ENCODE measurements around the gene MED29.
A peak's percentile ranks its signal among the peaks of the same experiment; 100 is the strongest.

MED29 gene

DNA sequence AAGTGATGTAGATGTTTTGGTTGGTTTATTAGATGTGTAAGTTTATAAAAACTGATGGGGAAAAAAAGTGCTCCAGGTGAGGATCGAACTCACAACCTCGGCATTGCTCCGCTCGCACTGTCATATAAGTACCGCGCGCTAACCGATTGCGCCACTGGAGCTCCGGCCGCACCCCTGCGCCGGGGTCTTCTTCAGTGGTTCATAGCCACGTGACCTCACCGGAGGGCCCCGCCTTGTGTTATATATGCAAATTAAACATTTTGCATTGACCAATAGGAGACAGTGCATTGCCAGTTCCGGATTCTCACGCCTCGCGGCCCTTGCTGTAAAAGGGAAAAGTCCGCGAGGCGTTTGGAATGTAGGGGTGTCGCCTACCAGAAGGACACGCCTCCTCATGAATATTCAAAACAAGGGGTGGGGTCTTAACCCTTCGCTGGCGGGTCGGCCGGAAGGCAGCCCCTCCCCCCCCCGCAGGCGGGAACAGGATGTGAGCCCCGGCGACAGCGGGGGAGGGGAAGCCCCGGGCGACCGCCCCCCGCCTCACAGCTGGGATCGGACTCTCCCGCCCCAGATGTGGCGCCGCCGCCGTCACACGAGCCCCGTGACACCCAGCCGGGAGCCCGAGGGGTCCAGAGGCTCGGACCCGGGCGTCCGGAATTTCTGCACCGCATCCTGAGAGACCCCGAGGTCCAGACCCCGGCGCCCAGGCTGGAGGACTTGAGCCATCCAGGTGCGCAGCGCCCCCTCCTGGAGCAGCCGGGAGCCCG lies 21.1 kb downstream of the MED29 start, which contains the start of gene PLEKHG2:
PLEKHG2 (plus strand) TSS at position 570 of the 767 bp plus-strand sequence. CDS start 1,418 bp downstream, outside the sequence.
- DNase-seq (ENCODE audit: low spot score) = peak; percentile 97

DNA sequence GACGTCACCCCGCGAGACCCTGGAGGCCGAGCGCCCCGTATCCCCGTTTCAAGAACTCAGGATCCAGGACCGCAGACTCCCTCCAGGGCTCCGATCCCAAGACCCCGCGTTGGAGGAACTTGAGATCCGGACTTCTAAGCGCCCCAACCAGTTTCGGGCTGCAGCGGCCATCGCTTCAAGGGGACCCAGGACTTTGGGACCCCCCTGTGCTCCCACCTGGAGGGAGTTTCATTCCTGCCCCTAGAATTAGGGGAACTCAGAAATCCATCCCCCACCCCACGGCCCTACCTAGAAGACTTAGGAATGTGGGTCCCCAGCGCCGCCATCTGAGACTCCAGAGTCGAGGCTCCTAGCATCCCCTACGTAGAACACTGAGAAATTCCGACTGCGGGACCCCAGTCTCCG lies 21.7 kb downstream of the MED29 start:
- no peak for DNase-seq (ENCODE audit: low spot score)

DNA sequence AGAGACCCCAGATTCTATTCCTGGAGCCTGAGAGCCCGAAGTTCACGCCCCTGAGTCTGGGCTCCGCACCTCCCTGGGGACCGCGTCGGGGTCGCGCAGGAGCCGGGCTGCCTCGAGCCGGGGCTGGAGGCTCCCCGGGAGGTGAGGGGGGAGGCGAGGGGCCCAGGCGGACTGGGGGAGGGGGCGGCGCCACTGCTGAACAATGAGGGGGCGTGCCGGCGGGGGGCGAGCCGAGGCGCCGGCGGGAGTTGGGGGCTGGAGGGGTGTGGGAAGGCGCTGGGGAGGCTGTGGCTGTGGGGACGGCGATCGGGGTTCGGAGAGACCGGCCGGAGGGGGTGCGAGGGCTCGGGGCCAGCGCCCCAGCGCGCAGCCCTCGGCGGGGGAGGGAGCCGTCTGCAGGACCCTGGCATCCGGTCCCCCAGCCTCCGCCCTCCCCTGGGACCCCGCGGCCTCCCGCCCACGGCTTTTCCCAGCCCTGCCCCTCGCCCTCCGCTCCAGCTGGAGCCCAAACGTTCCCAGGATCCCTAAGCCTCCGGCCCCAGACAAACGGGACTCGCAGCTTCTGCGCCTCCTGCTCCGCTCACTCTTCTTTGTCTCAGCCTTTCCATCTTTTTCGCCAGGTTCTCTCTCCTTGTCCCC lies 22.2 kb downstream of the MED29 start:
- DNase-seq (ENCODE audit: low spot score) = peak; percentile 69

DNA sequence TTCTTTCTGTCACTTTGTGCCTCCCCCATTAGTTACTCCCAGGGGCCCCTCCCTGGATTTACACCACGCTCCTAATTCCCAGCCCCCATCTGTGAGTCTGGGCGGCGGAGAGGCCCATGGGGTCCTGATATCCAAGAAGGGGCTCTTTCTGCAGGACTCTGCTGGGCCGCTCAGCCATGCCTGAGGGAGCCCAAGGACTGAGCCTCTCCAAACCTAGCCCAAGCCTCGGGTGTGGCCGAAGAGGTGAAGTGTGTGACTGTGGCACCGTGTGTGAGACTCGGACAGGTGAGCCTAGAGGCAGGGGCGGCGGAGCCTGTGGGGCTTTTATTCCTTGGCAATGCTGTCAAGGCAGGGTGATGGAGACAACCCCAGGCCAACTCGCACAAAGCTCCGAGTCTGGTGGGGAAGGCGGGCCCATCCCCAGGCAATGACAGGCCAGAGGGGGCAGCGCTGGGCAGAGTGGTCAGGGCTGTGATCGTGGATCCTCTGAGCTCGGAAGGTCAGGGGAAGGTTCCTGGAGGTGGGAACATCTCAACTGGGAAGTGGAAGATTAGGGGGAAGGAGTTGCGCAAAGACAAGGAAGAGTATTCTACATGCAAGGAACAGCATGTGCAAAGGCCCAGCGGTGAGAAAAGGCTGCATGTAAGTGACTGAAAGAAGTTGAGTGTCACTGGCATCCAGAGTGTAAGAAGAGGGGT lies 22.9 kb downstream of the MED29 start:
- peak; percentile 89 for DNase-seq (ENCODE audit: low spot score)

DNA sequence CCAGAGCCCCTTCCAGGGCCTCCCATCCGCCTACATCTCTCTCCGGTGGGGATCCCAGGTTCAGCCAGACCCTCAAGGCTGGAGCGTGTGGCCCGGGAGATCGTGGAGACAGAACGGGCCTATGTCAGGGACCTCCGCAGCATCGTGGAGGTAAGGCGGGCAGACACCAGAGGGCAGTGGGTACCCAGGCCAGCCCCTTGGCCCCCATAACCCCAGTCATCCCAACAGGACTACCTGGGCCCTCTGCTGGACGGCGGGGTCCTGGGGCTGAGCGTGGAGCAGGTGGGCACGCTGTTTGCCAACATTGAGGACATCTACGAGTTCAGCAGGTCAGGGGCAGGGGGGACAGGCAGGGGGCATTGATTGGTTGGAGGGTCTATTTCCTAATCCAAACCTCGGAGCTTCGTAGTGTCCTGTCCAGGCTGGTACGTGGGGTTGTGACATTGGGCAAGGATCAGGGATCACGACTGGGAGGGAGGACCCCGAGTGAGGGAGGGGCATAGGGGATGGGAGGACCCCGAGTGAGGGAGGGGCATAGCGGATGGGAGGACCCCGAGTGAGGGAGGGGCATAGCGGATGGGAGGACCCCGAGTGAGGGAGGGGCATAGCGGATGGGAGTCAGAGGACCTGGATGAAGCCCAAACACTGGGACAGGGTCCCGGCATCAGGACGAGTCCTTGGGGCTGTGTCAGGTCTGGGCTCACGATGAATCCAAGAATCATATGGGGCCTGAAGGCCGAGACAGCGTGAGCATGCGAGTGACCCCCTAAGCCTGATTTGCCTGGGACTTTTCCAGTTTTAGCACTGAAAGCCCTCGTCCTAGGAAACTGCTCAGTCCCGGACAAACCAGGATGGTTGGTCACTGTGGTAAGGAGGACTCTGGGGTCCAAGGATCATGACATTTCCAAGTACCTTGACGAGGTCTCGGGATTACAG lies 24.2 kb downstream of the MED29 start:
- DNase-seq (ENCODE audit: low spot score) = no peak

DNA sequence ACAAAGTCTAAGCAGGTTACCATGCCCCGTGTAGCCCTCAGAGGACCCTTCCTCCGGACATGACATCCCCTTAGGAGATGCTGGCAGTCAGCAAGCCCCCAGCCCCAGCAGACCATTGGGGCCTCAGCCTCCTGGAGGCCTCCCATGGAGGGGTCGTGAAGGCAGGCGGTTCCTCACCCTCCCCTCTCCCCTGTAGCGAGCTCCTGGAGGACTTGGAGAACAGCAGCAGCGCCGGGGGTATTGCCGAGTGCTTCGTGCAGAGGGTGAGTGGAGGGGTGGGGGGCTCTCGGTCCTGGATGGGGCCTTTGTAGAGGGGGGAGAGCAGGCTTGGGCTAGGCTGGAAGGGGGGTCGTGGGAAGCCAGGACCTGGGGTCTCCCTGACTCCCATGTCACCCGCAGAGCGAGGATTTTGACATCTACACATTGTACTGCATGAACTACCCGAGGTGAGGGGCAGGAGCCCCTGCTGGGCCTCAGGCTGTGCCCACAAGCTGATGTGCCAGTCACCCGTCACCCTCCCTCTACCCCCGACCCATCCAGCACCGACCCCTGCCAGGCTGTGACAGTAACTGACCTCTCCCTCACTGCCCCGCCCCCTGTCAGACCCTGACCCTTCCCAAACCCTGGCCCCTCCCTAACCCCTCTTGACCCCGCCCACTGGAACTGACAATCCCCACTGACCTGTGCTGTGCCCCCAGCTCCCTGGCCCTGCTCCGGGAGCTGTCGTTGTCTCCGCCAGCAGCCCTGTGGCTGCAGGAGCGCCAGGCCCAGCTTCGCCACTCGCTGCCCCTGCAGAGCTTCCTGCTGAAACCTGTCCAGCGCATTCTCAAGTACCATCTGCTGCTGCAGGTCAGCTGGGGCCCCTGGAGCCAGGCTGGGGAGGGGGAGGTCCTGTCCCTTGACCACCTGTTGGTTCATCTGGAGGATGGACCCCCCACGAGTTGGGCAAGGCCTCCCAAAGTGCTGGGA lies 25.3 kb downstream of the MED29 start:
- DNase-seq (ENCODE audit: low spot score) = no peak

DNA sequence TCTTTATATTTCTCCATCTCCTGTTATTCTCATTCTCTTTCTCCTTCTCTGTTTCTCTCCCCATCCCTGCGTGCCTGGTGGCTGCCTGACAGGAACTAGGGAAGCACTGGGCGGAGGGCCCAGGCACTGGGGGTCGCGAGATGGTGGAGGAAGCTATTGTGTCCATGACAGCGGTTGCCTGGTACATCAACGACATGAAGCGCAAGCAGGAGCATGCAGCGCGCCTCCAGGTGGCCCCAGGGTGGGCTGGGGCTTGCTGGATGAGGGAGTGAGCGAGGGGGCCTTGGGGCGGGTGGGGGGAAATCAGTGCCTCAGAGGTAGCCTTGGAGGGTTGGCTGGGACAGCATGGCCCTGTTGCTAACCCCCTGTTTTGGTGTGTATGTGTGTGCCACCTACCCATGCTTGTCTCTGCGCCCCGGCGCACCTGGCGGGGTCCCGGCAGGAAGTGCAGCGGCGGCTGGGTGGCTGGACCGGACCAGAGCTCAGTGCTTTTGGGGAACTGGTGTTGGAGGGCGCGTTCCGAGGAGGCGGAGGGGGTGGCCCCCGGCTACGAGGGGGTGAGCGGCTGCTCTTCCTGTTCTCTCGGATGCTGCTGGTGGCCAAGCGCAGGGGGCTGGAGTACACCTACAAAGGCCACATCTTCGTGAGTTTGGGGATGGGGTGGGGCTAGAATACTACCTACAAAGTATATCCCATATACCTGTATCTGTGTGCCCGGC lies 26.4 kb downstream of the MED29 start:
- no peak for DNase-seq (ENCODE audit: low spot score)

DNA sequence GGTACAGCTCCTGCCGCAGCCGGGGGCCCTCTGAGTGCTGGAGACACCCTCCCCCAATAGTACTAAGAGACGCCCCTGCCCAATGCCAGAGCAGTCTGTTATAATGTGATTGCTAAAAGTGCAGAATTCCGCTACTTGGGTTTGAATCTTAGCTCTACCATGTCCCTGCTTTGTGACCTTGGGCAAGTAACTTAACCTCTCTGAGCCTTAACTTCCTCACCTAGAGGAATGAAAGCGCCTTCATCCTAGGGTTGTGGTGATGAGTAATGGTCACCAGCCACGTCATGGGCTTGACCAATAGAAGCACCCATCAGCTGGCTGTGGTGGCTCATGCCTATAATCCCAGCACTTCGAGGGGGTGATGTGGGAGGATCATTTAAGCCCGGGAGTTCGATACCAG lies 27.8 kb downstream of the MED29 start:
- no peak for DNase-seq (ENCODE audit: low spot score)

DNA sequence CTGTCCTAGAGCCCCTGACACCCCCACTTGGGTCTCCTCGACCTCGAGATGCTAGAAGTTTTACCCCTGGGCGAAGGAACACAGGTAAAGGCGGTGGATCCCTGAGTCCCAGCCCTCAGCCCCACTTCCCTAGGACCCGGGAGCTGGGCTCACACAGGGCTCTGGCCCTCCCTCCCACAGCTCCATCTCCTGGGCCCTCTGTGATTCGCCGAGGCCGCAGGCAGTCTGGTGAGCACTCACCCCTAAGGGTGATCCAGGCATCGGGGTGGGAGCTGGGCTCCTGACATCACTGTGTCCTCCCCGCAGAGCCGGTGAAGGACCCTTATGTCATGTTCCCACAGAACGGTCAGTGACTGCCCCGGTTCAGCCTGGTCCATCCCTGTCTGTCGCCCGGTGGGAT lies 29.6 kb downstream of the MED29 start:
- no peak for DNase-seq (ENCODE audit: low spot score)

DNA sequence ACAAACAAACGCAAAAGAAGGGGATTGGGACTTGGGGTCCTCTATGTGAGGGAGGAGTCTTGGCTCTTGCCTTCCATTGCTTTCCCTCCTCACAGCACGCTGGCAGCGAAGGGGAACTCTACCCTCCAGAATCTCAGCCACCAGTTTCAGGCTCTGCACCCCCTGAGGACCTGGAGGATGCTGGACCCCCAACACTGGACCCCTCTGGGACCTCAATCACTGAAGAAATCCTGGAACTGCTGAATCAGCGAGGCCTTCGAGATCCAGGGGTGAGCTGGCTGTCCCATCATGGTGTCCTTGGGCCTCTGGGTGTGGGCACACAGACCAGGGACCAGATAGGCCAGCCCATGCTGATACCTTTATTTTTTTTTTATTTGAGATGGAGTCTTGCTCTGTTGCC lies 30.8 kb downstream of the MED29 start:
- no peak for DNase-seq (ENCODE audit: low spot score)

DNA sequence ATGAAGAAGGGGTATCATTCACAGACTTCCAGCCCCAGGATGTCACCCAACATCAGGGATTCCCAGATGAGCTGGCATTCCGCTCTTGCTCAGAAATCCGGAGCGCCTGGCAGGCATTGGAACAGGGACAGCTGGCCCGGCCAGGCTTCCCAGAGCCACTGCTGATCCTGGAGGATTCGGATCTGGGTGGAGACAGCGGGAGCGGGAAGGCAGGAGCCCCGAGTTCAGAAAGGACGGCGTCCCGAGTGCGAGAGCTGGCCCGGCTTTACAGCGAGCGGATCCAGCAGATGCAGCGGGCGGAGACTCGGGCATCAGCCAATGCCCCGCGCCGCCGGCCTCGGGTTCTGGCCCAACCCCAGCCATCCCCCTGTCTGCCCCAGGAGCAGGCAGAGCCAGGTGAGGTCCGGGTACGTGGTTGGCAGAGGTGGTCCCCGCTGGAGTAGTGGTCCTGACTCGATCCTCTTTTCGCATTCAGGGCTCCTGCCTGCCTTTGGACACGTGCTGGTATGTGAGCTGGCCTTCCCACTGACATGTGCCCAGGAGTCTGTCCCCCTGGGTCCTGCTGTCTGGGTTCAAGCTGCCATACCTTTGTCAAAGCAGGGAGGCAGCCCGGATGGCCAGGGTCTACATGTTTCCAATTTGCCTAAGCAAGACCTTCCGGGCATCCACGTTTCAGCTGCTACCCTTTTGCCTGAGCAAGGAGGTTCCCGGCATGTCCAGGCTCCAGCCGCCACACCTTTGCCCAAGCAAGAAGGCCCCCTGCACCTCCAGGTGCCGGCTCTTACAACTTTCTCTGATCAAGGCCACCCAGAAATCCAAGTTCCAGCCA lies 32.3 kb downstream of the MED29 start:
- DNase-seq (ENCODE audit: low spot score) = no peak

DNA sequence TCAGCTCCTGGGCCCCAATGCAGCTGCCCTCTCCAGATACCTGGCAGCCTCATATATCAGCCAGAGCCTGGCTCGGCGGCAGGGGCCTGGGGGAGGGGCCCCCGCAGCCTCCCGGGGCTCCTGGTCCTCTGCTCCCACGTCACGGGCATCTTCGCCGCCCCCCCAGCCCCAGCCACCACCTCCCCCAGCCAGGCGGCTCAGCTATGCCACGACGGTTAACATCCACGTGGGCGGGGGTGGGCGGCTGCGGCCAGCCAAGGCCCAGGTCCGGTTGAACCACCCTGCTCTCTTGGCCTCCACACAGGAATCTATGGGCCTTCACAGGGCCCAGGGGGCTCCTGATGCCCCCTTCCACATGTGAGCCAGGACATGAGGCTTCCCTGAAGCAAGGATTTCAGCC lies 33.8 kb downstream of the MED29 start:
- no peak for DNase-seq (ENCODE audit: low spot score)

DNA sequence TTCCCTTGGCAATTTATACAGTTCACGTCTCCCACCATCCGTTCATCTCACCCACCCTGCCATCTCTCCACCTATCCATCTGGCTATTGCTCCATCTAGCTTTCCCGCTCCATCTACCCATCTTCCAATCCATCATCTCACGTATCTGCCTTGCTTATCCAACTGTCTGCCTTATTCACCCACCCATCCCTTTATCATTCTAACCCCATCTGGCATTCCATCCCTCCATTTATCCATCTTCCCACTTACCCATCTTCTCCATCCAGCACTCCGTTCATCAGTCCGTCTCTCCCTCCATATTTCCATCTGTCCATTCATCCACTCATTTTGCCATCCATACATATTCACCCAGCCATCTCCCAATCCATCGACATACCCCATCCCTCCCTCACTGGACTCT lies 34.6 kb downstream of the MED29 start:
- no peak for DNase-seq (ENCODE audit: low spot score)

DNA sequence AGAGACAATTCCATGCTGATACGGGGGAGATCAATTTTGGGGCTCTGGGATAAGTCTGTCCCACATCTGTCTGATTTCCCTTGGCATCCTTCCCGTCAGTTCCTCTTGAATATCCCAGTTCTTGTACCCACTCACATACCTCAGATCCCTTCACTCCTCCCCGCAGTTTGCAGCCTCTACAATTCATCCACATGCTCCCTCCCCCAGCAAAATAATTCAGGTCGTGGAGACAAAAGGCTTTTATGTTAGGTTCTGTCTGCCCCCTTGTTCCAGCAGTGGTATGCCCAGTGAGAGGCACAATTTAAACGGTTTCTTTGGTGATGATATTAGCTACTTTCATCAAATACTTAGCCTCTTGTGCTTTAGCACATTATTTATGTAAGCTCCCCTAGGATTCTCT lies 35.0 kb downstream of the MED29 start:
- DNase-seq (ENCODE audit: low spot score) = no peak

DNA sequence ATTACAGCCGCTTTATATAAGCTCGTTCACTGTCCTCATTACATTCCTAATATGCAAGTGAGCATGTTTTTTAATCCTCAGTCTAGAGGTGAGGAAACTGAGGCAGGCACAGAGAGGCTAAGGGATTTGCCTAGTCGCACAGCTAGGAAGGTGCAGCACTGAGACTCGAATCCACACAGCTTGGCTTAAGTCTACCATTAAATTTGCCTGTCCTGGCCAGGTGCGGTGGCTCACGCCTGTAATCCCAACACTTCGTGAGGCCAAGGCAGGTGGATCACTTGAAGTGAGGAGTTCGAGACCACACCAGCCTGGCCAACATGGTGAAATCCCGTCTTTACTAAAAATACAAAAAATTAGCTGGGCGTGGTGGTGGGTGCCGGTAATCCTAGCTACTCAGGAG lies 36.5 kb downstream of the MED29 start:
- no peak for DNase-seq (ENCODE audit: low spot score)

DNA sequence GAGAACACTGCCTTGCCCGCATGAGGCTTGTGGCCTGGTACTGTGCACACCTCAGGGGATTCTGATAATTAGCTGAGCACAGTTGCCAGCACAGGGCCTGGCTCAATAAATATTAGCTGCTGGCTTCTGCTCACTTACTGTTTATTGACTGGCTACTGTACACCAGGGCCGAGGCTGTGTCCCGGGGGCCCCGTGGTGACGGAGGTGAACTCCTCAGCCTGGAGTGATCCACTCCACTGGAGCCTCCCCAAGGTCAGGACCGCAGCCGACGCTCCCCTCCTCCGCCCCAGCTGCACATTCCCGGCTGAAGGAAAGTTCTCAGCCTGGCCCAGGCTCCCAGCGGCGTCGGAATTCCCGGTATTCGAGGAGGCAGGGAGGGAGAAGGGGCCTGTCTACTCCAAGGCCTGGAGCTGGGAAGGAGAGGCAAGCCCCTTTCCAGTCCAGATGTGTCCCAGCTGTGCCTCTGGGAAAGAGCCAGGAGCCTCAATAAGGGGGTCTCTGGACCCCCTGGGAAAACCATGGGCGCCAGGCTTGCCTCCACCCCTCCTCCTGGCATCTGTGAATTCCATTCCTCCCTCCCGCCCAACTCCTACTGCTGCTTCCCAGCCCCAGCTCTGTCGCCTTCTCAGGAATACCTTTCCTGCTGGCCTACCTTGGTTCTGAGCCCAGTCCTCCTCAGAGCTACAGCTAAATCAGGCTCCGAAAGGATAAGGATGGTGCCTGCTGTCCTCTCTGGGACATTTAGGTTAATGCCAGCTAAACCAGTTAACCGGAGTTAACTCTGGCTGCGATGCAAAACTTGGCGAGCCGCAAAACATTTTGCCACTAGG lies 37.3 kb downstream of the MED29 start:
- DNase-seq (ENCODE audit: low spot score) = peak; percentile 62

DNA sequence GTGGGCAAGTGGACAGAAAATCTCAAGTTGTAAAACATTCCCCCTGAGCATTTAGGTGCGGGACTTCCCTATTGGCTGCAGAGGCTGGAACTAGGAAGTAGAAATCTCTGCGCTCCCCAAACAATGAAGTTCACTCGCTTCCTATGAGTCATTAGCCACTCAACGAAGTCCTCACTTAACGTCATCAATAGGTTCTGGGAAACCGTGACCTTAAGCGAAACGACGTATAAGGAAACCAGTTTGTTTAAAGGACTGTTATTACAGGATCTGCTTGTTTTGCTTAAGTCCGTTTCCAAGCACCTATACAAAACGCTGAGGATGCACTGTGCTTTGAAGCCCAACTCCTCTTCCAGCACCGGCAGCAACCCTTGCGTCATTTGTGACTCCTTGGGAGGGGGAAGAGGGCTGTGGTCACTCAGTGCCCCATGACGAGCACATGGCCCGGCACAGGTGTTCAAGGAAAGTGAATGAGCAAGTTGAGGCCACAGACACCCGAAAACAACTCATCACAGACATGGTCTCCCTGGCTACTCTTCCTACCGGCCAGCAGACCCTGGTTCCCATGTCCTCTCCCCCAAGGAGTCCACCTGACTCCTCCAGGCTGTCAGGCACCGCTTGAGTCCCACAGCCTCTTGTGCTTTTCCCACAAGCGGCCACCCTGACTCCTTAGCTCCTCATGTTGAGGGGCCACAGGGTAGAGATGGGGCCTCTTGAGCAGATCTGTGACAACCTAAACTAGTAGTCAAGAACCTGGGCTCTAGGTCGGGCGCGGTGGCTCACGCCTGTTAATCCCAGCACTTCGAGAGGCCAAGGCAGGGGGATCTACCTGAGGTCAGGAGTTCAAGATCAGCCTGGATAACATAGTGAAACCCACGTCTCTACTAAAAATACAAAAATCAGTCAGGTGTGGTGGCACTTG lies 39.8 kb downstream of the MED29 start:
- DNase-seq (ENCODE audit: low spot score) = no peak
